Right atrium auricular region (tissue), 2 donors: ENCODE measurements around the gene TLE3. TPM values are rescaled to one million over a fixed set of nuclear protein-coding genes. Genes with fewer than 3 reads are reported as not detected.

Experiments
- DNase-seq: peaks from one replicate; pipeline ENCODE4 v3.0.0-alpha.2; 2019; ENCODE audit warnings: low spot score
- H3K27ac ChIP-seq, 2 donors: fragments of 200-600 bp; sonication (generic); 1 replicate in 1 of 2; 2 replicates in 1 of 2; pipeline ENCODE4 v1.5.1; 2016 to 2019
- H3K27me3 ChIP-seq, 2 donors: fragments of 200-600 bp; sonication (generic); one replicate each; pipeline versions ENCODE4 v1.5.1 to v1.6.0; 2017 to 2019
- H3K36me3 ChIP-seq: fragments of 200-600 bp; sonication (generic); one replicate; pipeline ENCODE4 v1.5.1; 2016
- H3K4me1 ChIP-seq, 2 donors: fragments of 200-600 bp; sonication (generic); one replicate each; pipeline versions ENCODE4 v1.5.1 to v1.6.0; 2017 to 2019
- H3K4me3 ChIP-seq, 2 donors: fragments of 200-600 bp; sonication (generic); 1 replicate in 1 of 2; 2 replicates in 1 of 2; pipeline ENCODE4 v1.5.1; 2017 to 2019; ENCODE audit warnings: mild to moderate bottlenecking in 1 of 2, moderate library complexity in 1 of 2
- H3K9me3 ChIP-seq, 2 donors: fragments of 200-600 bp; sonication (generic); one replicate each; pipeline ENCODE4 v1.5.1; 2019
- CTCF ChIP-seq, 2 donors: fragments of 200-600 bp; sonication (generic); IDR thresholded peaks; one replicate each; pipeline ENCODE4 v1.5.1; 2019; ENCODE audit warnings: antibody characterized with exemption in 2 of 2
- total RNA-seq, 2 donors: library from RNA; depleted of rRNA; stranded (reverse); fragments of >200 nt; gene quantifications; one replicate each; pipeline ENCODE4 v1.1.0, GENCODE V29; 2016

The TLE3 gene
- total RNA-seq, 2 donors from 2014 or later, result 23.3 to 61.7 TPM

GRCh38 chr15:70032509-70032908 lies 65.2 kb downstream of the TLE3 start:
- DNase-seq, result no peak
- H3K36me3 ChIP-seq, result no peaks in the 10 kb centered on the region
- no peak overlapping the region for H3K4me3 ChIP-seq
- no peaks in the 10 kb centered on the region for H3K27me3 ChIP-seq
- no peaks in the 10 kb centered on the region for H3K9me3 ChIP-seq
- no peak for TF ChIP-seq CTCF (IDR thresholded peaks at IDR 0.05)
- H3K4me1 ChIP-seq, result peaks cover 0 to 4% of the 10 kb centered on the region in 2 donors
- no peak overlapping the region for H3K27ac ChIP-seq

- TF ChIP-seq CTCF (IDR thresholded peaks at IDR 0.05), result no peak
- no peak overlapping the region for H3K27ac ChIP-seq
- no peaks in the 10 kb centered on the region for H3K9me3 ChIP-seq
- H3K36me3 ChIP-seq, result no peaks in the 10 kb centered on the region
- peaks cover 0 to 4% of the 10 kb centered on the region in 2 donors for H3K4me1 ChIP-seq
- no peak overlapping the region for H3K4me3 ChIP-seq
- DNase-seq, result no peak
- H3K27me3 ChIP-seq, result no peaks in the 10 kb centered on the region
These were observed 66.0 kb downstream of the TLE3 start for GRCh38 chr15:70031713-70032112.

- Histone ChIP-seq H3K27ac (no peak overlapping the region), H3K9me3 (no peaks in the 10 kb centered on the region), H3K4me3 (no peak overlapping the region), H3K36me3 (no peaks in the 10 kb centered on the region), H3K4me1 (peaks cover 0 to 4% of the 10 kb centered on the region in 2 donors), H3K27me3 (no peaks in the 10 kb centered on the region)
- TF ChIP-seq CTCF (IDR thresholded peaks at IDR 0.05), result no peak
- DNase-seq, result no peak
These were observed 66.5 kb downstream of the TLE3 start for GRCh38 chr15:70031261-70031660.

- no peaks in the 10 kb centered on the region for H3K27me3 ChIP-seq
- no peak for DNase-seq
These were observed 66.9 kb downstream of the TLE3 start for GRCh38 chr15:70030851-70031250.

GRCh38 chr15:70029297-70029701 lies 68.4 kb downstream of the TLE3 start:
- no peaks in the 10 kb centered on the region for H3K9me3 ChIP-seq
- H3K36me3 ChIP-seq, result no peaks in the 10 kb centered on the region
- no peak overlapping the region for H3K27ac ChIP-seq
- DNase-seq, result no peak
- no peak overlapping the region for H3K4me3 ChIP-seq
- H3K4me1 ChIP-seq, result peaks cover 0 to 19% of the 10 kb centered on the region in 2 donors
- no peaks in the 10 kb centered on the region for H3K27me3 ChIP-seq
- TF ChIP-seq CTCF (IDR thresholded peaks at IDR 0.05), result no peak

More at GRCh38 chr15:70030851-70031250, 66.9 kb downstream of the TLE3 start:
- H3K36me3 ChIP-seq, result no peaks in the 10 kb centered on the region
- no peak for TF ChIP-seq CTCF (IDR thresholded peaks at IDR 0.05)
- peaks cover 0 to 7% of the 10 kb centered on the region in 2 donors for H3K4me1 ChIP-seq
- H3K9me3 ChIP-seq, result no peaks in the 10 kb centered on the region
- H3K27ac ChIP-seq, result no peak overlapping the region
- H3K4me3 ChIP-seq, result no peak overlapping the region

GRCh38 chr15:70027518-70027917 lies 70.2 kb downstream of the TLE3 start:
- Histone ChIP-seq H3K4me1 (peaks cover 0 to 33% of the 10 kb centered on the region in 2 donors), H3K27me3 (no peaks in the 10 kb centered on the region), H3K27ac (no peak overlapping the region), H3K4me3 (no peak overlapping the region), H3K36me3 (no peaks in the 10 kb centered on the region), H3K9me3 (no peaks in the 10 kb centered on the region)
- DNase-seq, result no peak
- TF ChIP-seq CTCF (IDR thresholded peaks at IDR 0.05), result no peak
